Parathyroid adenoma (tissue), 2 donors: Measurements from ENCODE around the gene ADCY6.
A peak's percentile ranks its signal among the peaks of the same experiment; 100 is the strongest.

Experiments
- H2AFZ ChIP-seq: fragments of 300-600 bp; sonication (generic); one replicate; pipeline ENCODE4 v1.7.0; 2017; ENCODE audit warnings: antibody characterized with exemption, mild to moderate bottlenecking
- H3K27ac ChIP-seq: fragments of 300-600 bp; sonication (generic); one replicate; pipeline ENCODE4 v1.7.0; 2017
- H3K27me3 ChIP-seq: fragments of 300-600 bp; sonication (generic); one replicate; pipeline ENCODE4 v1.7.0; 2017; ENCODE audit warnings: low read length; ENCODE audit not compliant: control insufficient read depth, insufficient read depth
- H3K36me3 ChIP-seq: fragments of 300-600 bp; sonication (generic); one replicate; pipeline ENCODE4 v1.7.0; 2017; ENCODE audit warnings: low read length; ENCODE audit not compliant: control insufficient read depth, insufficient read depth
- H3K4me1 ChIP-seq: fragments of 300-600 bp; sonication (generic); one replicate; pipeline ENCODE4 v1.7.0; 2017; ENCODE audit warnings: control low read depth
- H3K4me2 ChIP-seq: fragments of 300-600 bp; sonication (generic); one replicate; pipeline ENCODE4 v1.7.0; 2017; ENCODE audit warnings: low read length
- H3K4me3 ChIP-seq: fragments of 300-600 bp; sonication (generic); one replicate; pipeline ENCODE4 v1.7.0; 2017; ENCODE audit warnings: low read depth, low read length
- H3K79me2 ChIP-seq: fragments of 300-600 bp; sonication (generic); one replicate; pipeline ENCODE4 v1.7.0; 2017; ENCODE audit warnings: control low read depth
- H3K9ac ChIP-seq: fragments of 300-600 bp; sonication (generic); one replicate; pipeline ENCODE4 v1.7.0; 2017; ENCODE audit warnings: mild to moderate bottlenecking
- H3K9me3 ChIP-seq: fragments of 300-600 bp; sonication (generic); one replicate; pipeline ENCODE4 v1.7.0; 2017; ENCODE audit warnings: low read length; ENCODE audit not compliant: control insufficient read depth
- CTCF ChIP-seq: fragments of 300-600 bp; sonication (generic); IDR thresholded peaks from one replicate; pipeline ENCODE4 v1.7.0; 2017; ENCODE audit warnings: antibody characterized with exemption, mild to moderate bottlenecking
- donor health status: primary hyperparathyroidism.

Gene ADCY6

GRCh38 chr12:48716493-48717251 lies 72.2 kb downstream of the ADCY6 start, which contains the start of gene CCNT1:
TSS of gene CCNT1 (minus strand) at chr12:48716707. CDS start at chr12:48716675, 32 bp downstream.
- Histone ChIP-seq H3K4me2 (peak within 1 kb of the TSS; percentile 93), H3K9ac (peak within 1 kb of the TSS; percentile 59), H3K27ac (peak within 1 kb of the TSS; percentile 93), H3K79me2 (peaks cover 27% of the 10 kb centered on the region), H3K4me3 (peak within 1 kb of the TSS; percentile 84), H3K36me3 (no peaks in the 10 kb centered on the region), H2AFZ (peak within 1 kb of the TSS; percentile 71), H3K4me1 (no peaks in the 10 kb centered on the region), H3K27me3 (no peaks in the 10 kb centered on the region), H3K9me3 (no peaks in the 10 kb centered on the region)
- TF ChIP-seq CTCF: peak; percentile 13
